ENCODE data around the gene HAPLN1.

HAPLN1 gene

GRCh38 chr5:83688281-83688680 lies 32.4 kb downstream of the HAPLN1 start:
- no peak overlapping the region for H3K4me2 ChIP-seq (ENCODE audit: low read length, poor library complexity, severe bottlenecking)
- H4K91ac ChIP-seq (ENCODE audit: low read length): no peak overlapping the region
- no peak overlapping the region for H3K27ac ChIP-seq (ENCODE audit: low read length, poor library complexity, severe bottlenecking)
- no peak overlapping the region for H2AFZ ChIP-seq (ENCODE audit: low read depth, low read length)
- WGBS: 96% methylated on average over 4 of the region's 4 CpGs
- DNase-seq: no peak
- peaks cover 0 to 4% of the 10 kb centered on the region in 2 experiments for H3K27me3 ChIP-seq (ENCODE audit: control insufficient read depth in 1 of 2, insufficient read depth in 1 of 2, low read length in 2 of 2)
- H3K23ac ChIP-seq (ENCODE audit: low read length in 2 of 2): no peak overlapping the region
- H3K36me3 ChIP-seq (ENCODE audit: control insufficient read depth in 1 of 2, insufficient read depth in 2 of 2, low read depth in 1 of 2, low read length in 2 of 2): no peaks in the 10 kb centered on the region
- H3K9ac ChIP-seq (ENCODE audit: low read length): no peak overlapping the region
- H2BK12ac ChIP-seq (ENCODE audit: low read length in 2 of 2): no peak overlapping the region
- no peaks in the 10 kb centered on the region for H3K9me3 ChIP-seq (ENCODE audit: control insufficient read depth, low read length)
- no peaks in the 10 kb centered on the region for H3K4me1 ChIP-seq (ENCODE audit: control insufficient read depth, insufficient read depth, low read depth, low read length)
- no peak overlapping the region for H2BK5ac ChIP-seq (ENCODE audit: low read depth, low read length, poor library complexity, severe bottlenecking)
- no peak overlapping the region for H3K18ac ChIP-seq (ENCODE audit: low read depth in 1 of 2, low read length in 2 of 2)
- no peak overlapping the region for H2BK15ac ChIP-seq (ENCODE audit: low read depth, poor library complexity, severe bottlenecking)
- no peak overlapping the region for H3K14ac ChIP-seq (ENCODE audit: low read length in 2 of 2)
- H2BK120ac ChIP-seq (ENCODE audit: low read depth, low read length): no peak overlapping the region
- no peak overlapping the region for H2AK5ac ChIP-seq (ENCODE audit: low read length, severe bottlenecking)
- H3K4ac ChIP-seq (ENCODE audit: low read depth in 1 of 2, low read length in 2 of 2): no peak overlapping the region
- H3K79me1 ChIP-seq (replicated peaks; ENCODE audit: low read length, poor library complexity, severe bottlenecking): no peaks in the 10 kb centered on the region
- no peak overlapping the region for H4K8ac ChIP-seq (ENCODE audit: low read length)
- H3K4me3 ChIP-seq (ENCODE audit: insufficient read depth in 1 of 2, low read depth in 1 of 2, low read length in 2 of 2): no peak overlapping the region

- Histone ChIP-seq H3K79me1 (replicated peaks; ENCODE audit: low read length, poor library complexity, severe bottlenecking) (no peaks in the 10 kb centered on the region), H3K4me3 (ENCODE audit: insufficient read depth in 1 of 2, low read depth in 1 of 2, low read length in 2 of 2) (no peak overlapping the region), H3K4me1 (ENCODE audit: control insufficient read depth, insufficient read depth, low read depth, low read length) (no peaks in the 10 kb centered on the region), H3K14ac (ENCODE audit: low read length in 2 of 2) (no peak overlapping the region), H3K18ac (ENCODE audit: low read depth in 1 of 2, low read length in 2 of 2) (no peak overlapping the region), H3K4ac (ENCODE audit: low read depth in 1 of 2, low read length in 2 of 2) (no peak overlapping the region), H3K23ac (ENCODE audit: low read length in 2 of 2) (no peak overlapping the region), H2AK5ac (ENCODE audit: low read length, severe bottlenecking) (no peak overlapping the region), H4K91ac (ENCODE audit: low read length) (no peak overlapping the region), H3K27ac (ENCODE audit: low read length, poor library complexity, severe bottlenecking) (no peak overlapping the region), H2BK5ac (ENCODE audit: low read depth, low read length, poor library complexity, severe bottlenecking) (no peak overlapping the region), H3K9me3 (ENCODE audit: control insufficient read depth, low read length) (no peaks in the 10 kb centered on the region), H2BK15ac (ENCODE audit: low read depth, poor library complexity, severe bottlenecking) (no peak overlapping the region), H3K27me3 (ENCODE audit: control insufficient read depth in 1 of 2, insufficient read depth in 1 of 2, low read length in 2 of 2) (peaks cover 0 to 4% of the 10 kb centered on the region in 2 experiments), H3K9ac (ENCODE audit: low read length) (no peak overlapping the region), H2AFZ (ENCODE audit: low read depth, low read length) (no peak overlapping the region), H3K36me3 (ENCODE audit: control insufficient read depth in 1 of 2, insufficient read depth in 2 of 2, low read depth in 1 of 2, low read length in 2 of 2) (no peaks in the 10 kb centered on the region), H2BK12ac (ENCODE audit: low read length in 2 of 2) (no peak overlapping the region), H3K4me2 (ENCODE audit: low read length, poor library complexity, severe bottlenecking) (no peak overlapping the region), H4K8ac (ENCODE audit: low read length) (no peak overlapping the region), H2BK120ac (ENCODE audit: low read depth, low read length) (no peak overlapping the region)
- 17% methylated on average over 2 of the region's 2 CpGs for WGBS
- peak; percentile 30 for DNase-seq
These were observed 33.5 kb downstream of the HAPLN1 start for GRCh38 chr5:83687124-83687619.

- H3K36me3 ChIP-seq (ENCODE audit: control insufficient read depth in 1 of 2, insufficient read depth in 2 of 2, low read depth in 1 of 2, low read length in 2 of 2): no peaks in the 10 kb centered on the region
- no peak overlapping the region for H2BK15ac ChIP-seq (ENCODE audit: low read depth, poor library complexity, severe bottlenecking)
- no peak overlapping the region for H3K4ac ChIP-seq (ENCODE audit: low read depth in 1 of 2, low read length in 2 of 2)
- DNase-seq: no peak
- no peak overlapping the region for H3K4me2 ChIP-seq (ENCODE audit: low read length, poor library complexity, severe bottlenecking)
- peak overlapping the region in 1 of 2 experiments; percentile 49 for H2BK12ac ChIP-seq (ENCODE audit: low read length in 2 of 2)
- H3K4me1 ChIP-seq (ENCODE audit: control insufficient read depth, insufficient read depth, low read depth, low read length): no peaks in the 10 kb centered on the region
- peak overlapping the region; percentile 12 for H4K8ac ChIP-seq (ENCODE audit: low read length)
- H3K27me3 ChIP-seq (ENCODE audit: control insufficient read depth in 1 of 2, insufficient read depth in 1 of 2, low read length in 2 of 2): peaks cover 0 to 4% of the 10 kb centered on the region in 2 experiments
- H2AK5ac ChIP-seq (ENCODE audit: low read length, severe bottlenecking): no peak overlapping the region
- no peak overlapping the region for H2BK120ac ChIP-seq (ENCODE audit: low read depth, low read length)
- WGBS: 90% methylated on average over 1 of the region's 2 CpGs
- no peak overlapping the region for H2BK5ac ChIP-seq (ENCODE audit: low read depth, low read length, poor library complexity, severe bottlenecking)
- H3K9ac ChIP-seq (ENCODE audit: low read length): no peak overlapping the region
- H4K91ac ChIP-seq (ENCODE audit: low read length): no peak overlapping the region
- no peak overlapping the region for H3K14ac ChIP-seq (ENCODE audit: low read length in 2 of 2)
- no peak overlapping the region for H2AFZ ChIP-seq (ENCODE audit: low read depth, low read length)
- no peak overlapping the region for H3K4me3 ChIP-seq (ENCODE audit: insufficient read depth in 1 of 2, low read depth in 1 of 2, low read length in 2 of 2)
- no peaks in the 10 kb centered on the region for H3K79me1 ChIP-seq (replicated peaks; ENCODE audit: low read length, poor library complexity, severe bottlenecking)
- no peaks in the 10 kb centered on the region for H3K9me3 ChIP-seq (ENCODE audit: control insufficient read depth, low read length)
- H3K27ac ChIP-seq (ENCODE audit: low read length, poor library complexity, severe bottlenecking): no peak overlapping the region
- H3K18ac ChIP-seq (ENCODE audit: low read depth in 1 of 2, low read length in 2 of 2): no peak overlapping the region
- no peak overlapping the region for H3K23ac ChIP-seq (ENCODE audit: low read length in 2 of 2)
These were observed 34.4 kb downstream of the HAPLN1 start for GRCh38 chr5:83686251-83686650.

- H4K8ac ChIP-seq (ENCODE audit: low read length): no peak overlapping the region
- no peak overlapping the region for H3K4me3 ChIP-seq (ENCODE audit: insufficient read depth in 1 of 2, low read depth in 1 of 2, low read length in 2 of 2)
- no peak overlapping the region for H2BK120ac ChIP-seq (ENCODE audit: low read depth, low read length)
- DNase-seq: no peak
- no peak overlapping the region for H2BK5ac ChIP-seq (ENCODE audit: low read depth, low read length, poor library complexity, severe bottlenecking)
- H3K36me3 ChIP-seq (ENCODE audit: control insufficient read depth in 1 of 2, insufficient read depth in 2 of 2, low read depth in 1 of 2, low read length in 2 of 2): no peaks in the 10 kb centered on the region
- no peak overlapping the region for H2AK5ac ChIP-seq (ENCODE audit: low read length, severe bottlenecking)
- no peaks in the 10 kb centered on the region for H3K9me3 ChIP-seq (ENCODE audit: control insufficient read depth, low read length)
- H2AFZ ChIP-seq (ENCODE audit: low read depth, low read length): no peak overlapping the region
- H3K18ac ChIP-seq (ENCODE audit: low read depth in 1 of 2, low read length in 2 of 2): no peak overlapping the region
- H2BK15ac ChIP-seq (ENCODE audit: low read depth, poor library complexity, severe bottlenecking): no peak overlapping the region
- peaks cover 0 to 4% of the 10 kb centered on the region in 2 experiments for H3K27me3 ChIP-seq (ENCODE audit: control insufficient read depth in 1 of 2, insufficient read depth in 1 of 2, low read length in 2 of 2)
- no peaks in the 10 kb centered on the region for H3K79me1 ChIP-seq (replicated peaks; ENCODE audit: low read length, poor library complexity, severe bottlenecking)
- H3K14ac ChIP-seq (ENCODE audit: low read length in 2 of 2): no peak overlapping the region
- H3K4me2 ChIP-seq (ENCODE audit: low read length, poor library complexity, severe bottlenecking): no peak overlapping the region
- H3K4ac ChIP-seq (ENCODE audit: low read depth in 1 of 2, low read length in 2 of 2): no peak overlapping the region
- WGBS: 86% methylated on average over 2 of the region's 2 CpGs
- H3K9ac ChIP-seq (ENCODE audit: low read length): no peak overlapping the region
- H4K91ac ChIP-seq (ENCODE audit: low read length): no peak overlapping the region
- no peak overlapping the region for H3K27ac ChIP-seq (ENCODE audit: low read length, poor library complexity, severe bottlenecking)
- no peak overlapping the region for H3K23ac ChIP-seq (ENCODE audit: low read length in 2 of 2)
- no peak overlapping the region for H2BK12ac ChIP-seq (ENCODE audit: low read length in 2 of 2)
- no peaks in the 10 kb centered on the region for H3K4me1 ChIP-seq (ENCODE audit: control insufficient read depth, insufficient read depth, low read depth, low read length)
These were observed 36.8 kb downstream of the HAPLN1 start for GRCh38 chr5:83683836-83684235.

All from mesenchymal stem cell (in vitro differentiated cells and primary cell).